Measurements from ENCODE around the gene THSD7B.

The THSD7B gene

GRCh38 chr2:137107904-137108303 is 342.6 kb downstream of the THSD7B start:
- no peak for TF ChIP-seq CTCF (IDR thresholded peaks at IDR 0.05; ENCODE audit: extremely low read depth, missing control alignments)
- no peak for DNase-seq (ENCODE audit: low spot score)

DNA sequence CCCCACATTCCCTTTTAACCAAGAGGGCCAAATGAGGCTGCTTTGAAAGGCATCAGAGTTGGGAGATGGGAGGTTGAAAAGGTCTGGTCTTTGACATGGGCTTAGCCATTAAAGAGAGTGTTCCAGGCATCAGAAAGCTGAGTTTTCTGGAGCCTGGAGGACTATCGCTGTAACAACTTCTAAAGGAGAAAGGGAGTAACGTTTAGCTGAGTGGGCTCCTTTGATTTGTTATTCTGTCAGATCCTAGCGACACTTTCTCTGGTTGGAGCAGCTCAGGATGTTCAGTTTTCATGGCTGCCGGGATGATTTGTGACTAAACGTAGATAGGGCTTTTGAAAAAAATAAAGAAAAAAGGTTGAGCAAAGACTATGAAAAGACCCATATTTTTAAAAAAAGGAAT is 346.6 kb downstream of the THSD7B start:
- no peak for DNase-seq (ENCODE audit: low spot score)
- TF ChIP-seq CTCF (IDR thresholded peaks at IDR 0.05; ENCODE audit: extremely low read depth, missing control alignments): no peak

DNA sequence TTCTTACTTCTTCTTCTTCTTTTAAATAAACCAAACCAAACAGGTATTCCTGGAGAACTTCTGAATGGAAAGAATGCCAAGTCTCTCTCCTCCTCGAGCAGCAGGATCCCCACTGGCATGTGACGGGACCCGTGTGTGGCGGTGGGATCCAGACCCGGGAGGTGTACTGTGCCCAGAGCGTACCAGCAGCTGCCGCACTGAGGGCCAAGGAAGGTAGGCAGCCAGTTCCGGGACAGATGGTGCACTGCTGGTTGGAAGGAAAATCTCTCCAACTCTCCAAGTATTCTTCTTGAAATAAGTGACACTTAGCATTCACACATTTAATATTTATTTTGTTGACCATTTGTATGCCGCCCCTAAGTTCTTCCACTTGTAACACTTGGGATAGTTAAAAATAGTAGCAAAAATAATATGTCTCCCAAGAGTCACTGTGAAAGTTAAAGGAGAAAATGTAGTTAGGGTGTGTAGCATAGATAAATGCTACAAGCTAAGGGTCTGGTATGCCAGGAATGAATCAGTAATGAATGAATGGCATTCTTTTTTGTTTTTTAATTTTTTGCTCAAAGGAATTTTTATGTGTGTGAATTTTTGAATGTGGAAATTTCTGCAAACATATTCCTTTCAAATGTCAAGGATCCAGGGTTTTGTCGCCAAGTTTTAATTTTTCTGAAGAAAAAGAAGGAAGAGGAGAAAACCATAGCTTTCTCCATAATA is 349.9 kb downstream of the THSD7B start:
- no peak for TF ChIP-seq CTCF (IDR thresholded peaks at IDR 0.05; ENCODE audit: extremely low read depth, missing control alignments)
- DNase-seq (ENCODE audit: low spot score): no peak

- TF ChIP-seq CTCF (IDR thresholded peaks at IDR 0.05; ENCODE audit: extremely low read depth, missing control alignments): no peak
- DNase-seq (ENCODE audit: low spot score): no peak
Observed at GRCh38 chr2:137115795-137116089, 350.4 kb downstream of the THSD7B start.

- no peak for TF ChIP-seq CTCF (IDR thresholded peaks at IDR 0.05; ENCODE audit: extremely low read depth, missing control alignments)
- DNase-seq (ENCODE audit: low spot score): no peak
Observed at GRCh38 chr2:137117385-137117784, 352.0 kb downstream of the THSD7B start.

- no peak for TF ChIP-seq CTCF (IDR thresholded peaks at IDR 0.05; ENCODE audit: extremely low read depth, missing control alignments)
- no peak for DNase-seq (ENCODE audit: low spot score)
Observed at GRCh38 chr2:137118140-137118539, 352.8 kb downstream of the THSD7B start.

DNA sequence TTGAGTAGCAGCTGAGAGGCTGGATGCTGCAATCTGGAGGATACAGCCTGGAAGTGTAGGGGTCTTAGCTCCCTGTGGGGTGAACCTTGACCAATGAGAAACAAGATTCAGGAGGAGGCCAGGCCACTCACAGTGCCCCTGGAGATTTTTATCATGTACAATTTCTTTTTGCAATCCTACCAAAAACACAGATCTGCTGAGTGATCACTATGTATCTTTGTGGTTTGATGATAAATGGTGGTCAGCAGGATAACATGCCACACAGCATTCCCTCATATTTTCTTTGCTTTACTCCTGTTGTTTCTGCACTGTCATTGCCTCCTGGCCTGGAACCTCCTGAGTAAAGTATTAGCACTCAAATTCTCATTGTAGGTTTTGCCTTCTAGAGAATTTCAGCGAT is 357.9 kb downstream of the THSD7B start:
- no peak for DNase-seq (ENCODE audit: low spot score)

More for the DNA sequence above, 357.9 kb downstream of the THSD7B start:
- TF ChIP-seq CTCF (IDR thresholded peaks at IDR 0.05; ENCODE audit: extremely low read depth, missing control alignments): no peak

Data from GM20000 (cell line).